ENCODE measurements around the gene SYCN.
A peak's percentile ranks its signal among the peaks of the same experiment; 100 is the strongest.
"Not testable (repeated sequence)": the region's sequence is repeated elsewhere in the genome, so short reads cannot be mapped to it uniquely, and the experiment has no call there.

The SYCN gene

GRCh38 chr19:39203372-39204341, at the start of gene SYCN:
Gene SYCN, minus strand, starts transcription at chr19:39204263. Its CDS starts 9 bp downstream, at chr19:39204254.
- Histone ChIP-seq H3K27me3 (ENCODE audit: control insufficient read depth, insufficient read depth, low read length) (peaks cover 69% of the 10 kb centered on the region), H3K36me3 (ENCODE audit: control insufficient read depth, insufficient read depth, low read length) (no peaks in the 10 kb centered on the region), H3K9ac (ENCODE audit: low read length) (no peak within 1 kb of the TSS), H3K4me1 (ENCODE audit: control insufficient read depth, insufficient read depth, low read length) (peaks cover 5% of the 10 kb centered on the region; the same call in 1 of the 2 replicates), H3K27ac (ENCODE audit: low read depth, low read length) (no peak within 1 kb of the TSS), H3K4me3 (ENCODE audit: low read depth, low read length) (peak within 1 kb of the TSS; percentile 42), H3K9me3 (ENCODE audit: control insufficient read depth, insufficient read depth, low read depth, low read length) (no peaks in the 10 kb centered on the region)

- H3K27ac ChIP-seq (ENCODE audit: low read depth, low read length): no peak overlapping the region
- no peaks in the 10 kb centered on the region for H3K36me3 ChIP-seq (ENCODE audit: control insufficient read depth, insufficient read depth, low read length)
- peaks cover 64% of the 10 kb centered on the region for H3K27me3 ChIP-seq (ENCODE audit: control insufficient read depth, insufficient read depth, low read length)
- H3K9me3 ChIP-seq (ENCODE audit: control insufficient read depth, insufficient read depth, low read depth, low read length): no peaks in the 10 kb centered on the region
- no peak overlapping the region for H3K9ac ChIP-seq (ENCODE audit: low read length)
- no peak overlapping the region for H3K4me3 ChIP-seq (ENCODE audit: low read depth, low read length)
- H3K4me1 ChIP-seq (ENCODE audit: control insufficient read depth, insufficient read depth, low read length): no peaks in the 10 kb centered on the region
Observed at GRCh38 chr19:39253374-39254149, 49.5 kb upstream of the SYCN start.

GRCh38 chr19:39252458-39252857, 48.4 kb upstream of the SYCN start:
- Histone ChIP-seq H3K9ac (ENCODE audit: low read length) (no peak overlapping the region), H3K36me3 (ENCODE audit: control insufficient read depth, insufficient read depth, low read length) (no peaks in the 10 kb centered on the region), H3K27ac (ENCODE audit: low read depth, low read length) (no peak overlapping the region), H3K4me3 (ENCODE audit: low read depth, low read length) (no peak overlapping the region), H3K4me1 (ENCODE audit: control insufficient read depth, insufficient read depth, low read length) (peaks cover 6% of the 10 kb centered on the region; the same call in 1 of the 2 replicates), H3K9me3 (ENCODE audit: control insufficient read depth, insufficient read depth, low read depth, low read length) (no peaks in the 10 kb centered on the region), H3K27me3 (ENCODE audit: control insufficient read depth, insufficient read depth, low read length) (peaks cover 75% of the 10 kb centered on the region)

GRCh38 chr19:39251846-39252245, 47.8 kb upstream of the SYCN start:
- peaks cover 82% of the 10 kb centered on the region for H3K27me3 ChIP-seq (ENCODE audit: control insufficient read depth, insufficient read depth, low read length)
- no peaks in the 10 kb centered on the region for H3K9me3 ChIP-seq (ENCODE audit: control insufficient read depth, insufficient read depth, low read depth, low read length)
- H3K9ac ChIP-seq (ENCODE audit: low read length): no peak overlapping the region
- H3K4me1 ChIP-seq (ENCODE audit: control insufficient read depth, insufficient read depth, low read length): peaks cover 6% of the 10 kb centered on the region
- no peak overlapping the region for H3K27ac ChIP-seq (ENCODE audit: low read depth, low read length)
- H3K4me3 ChIP-seq (ENCODE audit: low read depth, low read length): no peak overlapping the region
- no peaks in the 10 kb centered on the region for H3K36me3 ChIP-seq (ENCODE audit: control insufficient read depth, insufficient read depth, low read length)

GRCh38 chr19:39251081-39251480, 47.0 kb upstream of the SYCN start:
- H3K4me1 ChIP-seq (ENCODE audit: control insufficient read depth, insufficient read depth, low read length): peaks cover 6% of the 10 kb centered on the region

GRCh38 chr19:39248806-39249205, 44.7 kb upstream of the SYCN start, which contains the start of gene IFNL4:
Gene IFNL4, minus strand, starts transcription at chr19:39248856.
- Histone ChIP-seq H3K9ac (ENCODE audit: low read length) (no peak within 1 kb of the TSS), H3K27me3 (ENCODE audit: control insufficient read depth, insufficient read depth, low read length) (peaks cover 74% of the 10 kb centered on the region)

More at GRCh38 chr19:39251081-39251480, 47.0 kb upstream of the SYCN start:
- Histone ChIP-seq H3K27me3 (ENCODE audit: control insufficient read depth, insufficient read depth, low read length) (peaks cover 76% of the 10 kb centered on the region), H3K4me3 (ENCODE audit: low read depth, low read length) (no peak overlapping the region), H3K9me3 (ENCODE audit: control insufficient read depth, insufficient read depth, low read depth, low read length) (no peaks in the 10 kb centered on the region), H3K9ac (ENCODE audit: low read length) (no peak overlapping the region), H3K27ac (ENCODE audit: low read depth, low read length) (no peak overlapping the region), H3K36me3 (ENCODE audit: control insufficient read depth, insufficient read depth, low read length) (no peaks in the 10 kb centered on the region)

GRCh38 chr19:39247701-39248664, 43.9 kb upstream of the SYCN start:
- no peak overlapping the region for H3K9ac ChIP-seq (ENCODE audit: low read length)
- peak overlapping the region; percentile 53 for H3K4me3 ChIP-seq (ENCODE audit: low read depth, low read length)
- H3K9me3 ChIP-seq (ENCODE audit: control insufficient read depth, insufficient read depth, low read depth, low read length): no peaks in the 10 kb centered on the region
- H3K27me3 ChIP-seq (ENCODE audit: control insufficient read depth, insufficient read depth, low read length): peaks cover 69% of the 10 kb centered on the region
- H3K27ac ChIP-seq (ENCODE audit: low read depth, low read length): no peak overlapping the region
- H3K36me3 ChIP-seq (ENCODE audit: control insufficient read depth, insufficient read depth, low read length): no peaks in the 10 kb centered on the region
- peaks cover 6% of the 10 kb centered on the region for H3K4me1 ChIP-seq (ENCODE audit: control insufficient read depth, insufficient read depth, low read length)

More at GRCh38 chr19:39248806-39249205, 44.7 kb upstream of the SYCN start, which contains the start of gene IFNL4:
- Histone ChIP-seq H3K4me3 (ENCODE audit: low read depth, low read length) (peak within 1 kb of the TSS; percentile 53), H3K4me1 (ENCODE audit: control insufficient read depth, insufficient read depth, low read length) (peaks cover 6% of the 10 kb centered on the region), H3K36me3 (ENCODE audit: control insufficient read depth, insufficient read depth, low read length) (no peaks in the 10 kb centered on the region), H3K27ac (ENCODE audit: low read depth, low read length) (no peak within 1 kb of the TSS), H3K9me3 (ENCODE audit: control insufficient read depth, insufficient read depth, low read depth, low read length) (no peaks in the 10 kb centered on the region)

GRCh38 chr19:39246951-39247669, 43.0 kb upstream of the SYCN start:
- peak overlapping the region; percentile 53 for H3K4me3 ChIP-seq (ENCODE audit: low read depth, low read length)
- peaks cover 63% of the 10 kb centered on the region for H3K27me3 ChIP-seq (ENCODE audit: control insufficient read depth, insufficient read depth, low read length)
- no peak overlapping the region for H3K9ac ChIP-seq (ENCODE audit: low read length)
- no peaks in the 10 kb centered on the region for H3K36me3 ChIP-seq (ENCODE audit: control insufficient read depth, insufficient read depth, low read length)
- no peaks in the 10 kb centered on the region for H3K9me3 ChIP-seq (ENCODE audit: control insufficient read depth, insufficient read depth, low read depth, low read length)
- H3K27ac ChIP-seq (ENCODE audit: low read depth, low read length): no peak overlapping the region
- peaks cover 6% of the 10 kb centered on the region for H3K4me1 ChIP-seq (ENCODE audit: control insufficient read depth, insufficient read depth, low read length)

- not testable (repeated sequence) for H3K27ac ChIP-seq (ENCODE audit: low read depth, low read length); H3K9ac ChIP-seq (ENCODE audit: low read length); H3K4me1 ChIP-seq (ENCODE audit: control insufficient read depth, insufficient read depth, low read length); H3K4me3 ChIP-seq (ENCODE audit: low read depth, low read length); H3K36me3 ChIP-seq (ENCODE audit: control insufficient read depth, insufficient read depth, low read length); H3K9me3 ChIP-seq (ENCODE audit: control insufficient read depth, insufficient read depth, low read depth, low read length)
- H3K27me3 ChIP-seq (ENCODE audit: control insufficient read depth, insufficient read depth, low read length): peaks cover 48% of the 10 kb centered on the region
Observed at GRCh38 chr19:39245166-39245565, 41.1 kb upstream of the SYCN start.
